HL-60/S4 treated with phorbol 12-myristate 13-acetate at 8.2 ng/mL for 4 days and 3 days (cell line): ENCODE data around the gene KLHL41.
"Not testable (repeated sequence)": the region's sequence is repeated elsewhere in the genome, so short reads cannot be mapped to it uniquely, and the experiment has no call there.

Source experiments
- in situ Hi-C: fragments of 300-500 bp; cut with MboI; formaldehyde crosslinking; loops from 2 replicates; pipeline ENCODE4 v1.15.0; 2022; ENCODE audit warnings: low sequenced_read_pairs

KLHL41 gene

DNA sequence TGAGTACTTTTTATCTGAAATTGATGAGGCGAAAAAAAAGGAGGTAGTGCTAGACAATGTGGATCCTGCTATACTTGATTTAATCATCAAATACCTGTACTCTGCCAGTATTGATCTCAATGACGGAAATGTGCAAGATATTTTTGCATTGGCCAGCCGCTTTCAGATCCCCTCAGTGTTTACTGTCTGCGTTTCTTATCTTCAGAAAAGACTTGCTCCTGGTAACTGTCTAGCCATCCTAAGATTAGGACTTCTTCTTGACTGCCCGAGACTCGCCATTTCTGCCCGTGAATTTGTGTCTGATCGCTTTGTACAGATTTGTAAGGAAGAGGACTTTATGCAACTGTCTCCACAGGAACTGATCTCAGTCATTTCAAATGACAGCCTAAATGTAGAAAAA, 453 bp downstream of the KLHL41 start:
- in situ Hi-C loops: no loop called here

DNA sequence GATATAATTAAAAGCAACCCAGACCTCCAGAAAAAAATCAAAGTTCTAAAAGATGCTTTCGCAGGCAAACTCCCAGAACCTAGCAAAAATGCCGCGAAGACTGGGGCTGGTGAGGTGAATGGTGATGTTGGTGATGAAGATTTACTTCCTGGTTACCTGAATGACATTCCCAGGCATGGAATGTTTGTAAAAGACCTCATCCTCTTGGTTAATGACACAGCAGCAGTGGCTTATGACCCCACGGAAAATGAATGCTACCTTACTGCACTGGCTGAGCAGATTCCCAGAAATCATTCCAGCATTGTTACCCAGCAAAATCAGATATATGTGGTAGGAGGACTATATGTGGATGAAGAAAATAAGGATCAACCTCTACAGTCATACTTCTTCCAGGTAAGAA, 994 bp downstream of the KLHL41 start:
- in situ Hi-C loops: no loop called here

- in situ Hi-C loops: no loop called here
These were observed 2.3 kb downstream of the KLHL41 start for GRCh38 chr2:169511818-169512217.

- in situ Hi-C loops: no loop called here
These were observed 3.0 kb downstream of the KLHL41 start for GRCh38 chr2:169512525-169512924.

DNA sequence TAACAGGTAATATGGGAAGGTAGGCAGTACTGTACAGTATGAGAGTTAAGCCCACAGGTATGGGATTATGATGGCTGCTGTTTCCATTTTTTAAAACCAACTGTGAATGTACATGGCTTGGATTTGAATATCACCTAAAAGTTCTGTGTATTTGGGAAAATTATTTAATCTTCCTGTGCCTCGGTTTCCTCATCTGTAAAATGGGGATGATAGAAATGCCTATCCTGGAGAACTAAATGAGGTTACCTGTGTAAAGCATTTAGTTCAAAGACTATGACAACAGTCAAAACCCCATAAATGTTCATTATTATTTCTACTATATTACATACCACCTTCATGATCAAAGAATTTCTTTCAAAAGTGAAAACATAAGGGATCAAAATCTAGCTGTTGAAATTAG, 3.6 kb downstream of the KLHL41 start:
- in situ Hi-C loops: no loop called here

- in situ Hi-C loops: no loop called here
These were observed 4.4 kb downstream of the KLHL41 start for GRCh38 chr2:169513926-169514325.

- in situ Hi-C loops: not testable (repeated sequence)
These were observed 5.3 kb downstream of the KLHL41 start for GRCh38 chr2:169514758-169515157.

GRCh38 chr2:169516488-169516995, 7.0 kb downstream of the KLHL41 start:
- in situ Hi-C loops: not testable (repeated sequence)

DNA sequence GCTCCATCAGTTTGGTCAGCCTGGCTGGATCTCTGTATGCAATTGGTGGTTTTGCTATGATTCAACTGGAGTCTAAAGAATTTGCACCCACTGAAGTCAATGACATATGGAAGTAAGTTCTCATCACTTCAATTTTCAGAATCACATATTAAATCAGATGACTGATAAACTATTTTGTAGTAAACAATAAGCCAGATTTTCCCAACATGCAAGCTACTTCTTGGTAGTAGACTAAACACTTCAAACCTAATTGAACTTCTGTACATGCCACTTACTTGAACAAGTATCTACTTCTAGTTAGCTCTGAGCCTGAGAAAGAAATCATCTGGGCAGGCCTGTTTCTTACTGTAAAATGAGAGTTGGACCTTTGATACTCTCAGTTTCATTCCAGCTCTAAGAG, 11.4 kb downstream of the KLHL41 start:
- in situ Hi-C loops: no loop called here

DNA sequence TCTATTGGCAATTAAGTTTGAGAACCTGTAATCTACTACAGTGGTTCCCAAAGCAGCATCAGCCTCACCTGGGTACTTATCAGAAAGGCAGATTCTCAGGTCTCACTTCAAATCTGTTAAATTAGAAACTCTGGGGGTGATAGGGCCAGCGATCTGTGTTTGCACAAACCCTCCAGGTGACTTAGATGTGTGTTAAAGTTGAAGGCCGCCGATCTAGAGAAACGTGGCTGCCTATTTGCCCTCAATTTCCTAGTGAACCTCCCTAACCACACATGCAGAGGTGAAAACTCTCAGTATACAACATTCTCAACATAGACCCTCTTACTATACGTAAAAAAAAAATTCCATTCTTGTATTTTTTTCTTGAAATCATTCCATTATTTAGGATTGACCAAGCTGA, 14.2 kb downstream of the KLHL41 start:
- in situ Hi-C loops: no loop called here

DNA sequence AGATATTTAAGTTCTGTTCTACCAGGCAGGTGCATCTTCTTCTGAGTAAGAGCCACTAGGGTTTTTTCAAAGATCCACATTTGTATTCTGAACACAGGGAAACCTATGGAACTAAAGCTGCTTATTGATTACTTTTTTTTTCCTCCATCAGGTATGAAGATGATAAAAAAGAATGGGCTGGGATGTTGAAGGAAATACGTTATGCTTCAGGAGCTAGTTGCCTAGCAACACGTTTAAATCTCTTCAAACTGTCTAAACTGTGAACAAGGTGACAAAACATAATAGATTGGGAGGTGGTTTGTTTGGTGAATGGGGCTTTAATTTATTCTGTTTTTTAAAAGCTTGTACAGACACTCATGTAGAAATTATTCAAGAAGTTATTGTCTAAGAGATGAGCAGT, 15.9 kb downstream of the KLHL41 start:
- in situ Hi-C loops: no loop called here

DNA sequence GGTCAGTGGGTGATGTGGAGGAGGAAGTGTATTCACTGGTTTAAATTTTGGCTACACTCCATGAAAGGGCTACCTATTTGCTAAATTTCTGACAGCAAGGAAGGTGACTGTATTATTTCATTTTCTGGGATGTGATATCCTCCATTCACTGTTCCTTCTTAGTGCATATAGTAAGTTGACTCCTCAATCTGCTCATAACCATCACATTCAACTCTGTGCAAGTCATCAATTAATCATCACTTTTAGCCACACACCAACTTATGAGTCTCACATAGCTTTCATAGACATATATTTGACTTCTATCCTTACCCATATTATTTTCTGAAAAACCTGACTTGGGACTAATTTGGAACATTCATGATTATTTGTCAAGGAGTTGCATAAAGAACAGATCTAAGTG, 16.9 kb downstream of the KLHL41 start:
- in situ Hi-C loops: no loop called here

DNA sequence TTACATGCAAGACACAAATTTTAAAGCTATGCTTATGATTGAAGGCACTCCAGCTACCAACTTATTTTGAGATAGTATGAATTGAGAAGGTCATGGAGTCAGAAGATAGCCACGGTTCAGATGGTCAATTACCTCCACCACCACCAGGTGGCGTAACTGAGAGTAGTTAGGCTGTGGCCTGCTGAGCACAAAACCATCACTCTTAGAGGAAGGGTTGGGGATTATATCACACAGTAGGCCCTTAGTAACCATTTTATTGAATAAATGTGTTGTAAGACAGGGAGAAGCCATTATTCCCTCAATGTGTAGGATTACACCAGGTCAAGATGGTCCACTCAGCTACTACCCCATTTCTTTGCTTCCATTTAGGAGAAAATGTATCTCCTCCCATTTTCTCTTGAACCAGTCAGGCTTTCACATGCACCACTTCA, 18.8 kb downstream of the KLHL41 start:
- in situ Hi-C loops: no loop called here

DNA sequence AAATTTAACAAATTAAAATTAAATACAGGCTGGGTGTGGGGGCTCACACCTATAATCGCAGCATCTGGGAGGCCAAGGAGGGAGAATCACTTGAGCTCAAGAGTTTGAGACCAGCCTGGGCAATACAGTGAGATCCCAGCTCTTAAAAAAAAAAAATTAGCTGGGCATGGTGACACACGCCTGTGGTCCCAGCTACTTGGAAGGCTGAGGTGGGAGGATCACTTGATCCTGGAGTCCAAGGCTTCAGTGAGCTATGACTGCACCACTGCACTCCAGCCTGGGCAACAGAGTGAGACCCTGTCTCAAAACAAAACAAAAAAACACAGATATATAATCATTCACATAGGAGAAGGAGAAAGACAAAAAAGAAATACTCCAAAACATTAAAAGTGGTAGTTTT, 30.0 kb downstream of the KLHL41 start:
- in situ Hi-C loops: not testable (repeated sequence)

- in situ Hi-C loops: no loop called here
These were observed 30.6 kb downstream of the KLHL41 start for GRCh38 chr2:169540146-169540545.

DNA sequence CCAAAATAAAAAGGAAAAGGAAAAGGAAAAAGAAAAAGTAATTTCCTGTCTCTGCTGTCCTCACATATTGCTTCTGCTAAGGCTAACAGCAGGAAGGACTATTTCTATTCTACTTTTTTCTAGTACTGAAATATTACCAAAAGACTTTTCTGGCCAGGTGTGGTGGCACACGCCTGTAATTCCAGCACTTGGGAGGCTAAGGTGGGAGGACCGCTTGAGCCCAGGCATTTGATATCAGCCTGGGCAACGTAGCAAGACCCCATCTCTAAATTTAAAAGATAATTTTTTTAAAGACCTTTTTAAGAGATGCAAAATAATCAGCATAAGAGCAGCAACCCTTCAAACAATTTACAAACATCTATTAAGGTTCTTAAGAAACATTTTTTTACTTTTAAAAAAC, 32.9 kb downstream of the KLHL41 start:
- in situ Hi-C loops: no loop called here

- in situ Hi-C loops: no loop called here
These were observed 37.3 kb downstream of the KLHL41 start for GRCh38 chr2:169546756-169547155.

- in situ Hi-C loops: no loop called here
These were observed 51.9 kb downstream of the KLHL41 start for GRCh38 chr2:169561364-169561763.

- in situ Hi-C loops: not testable (repeated sequence)
These were observed 52.6 kb downstream of the KLHL41 start for GRCh38 chr2:169562084-169562483.

- in situ Hi-C loops: no loop called here
These were observed 53.0 kb downstream of the KLHL41 start for GRCh38 chr2:169562519-169562918.

DNA sequence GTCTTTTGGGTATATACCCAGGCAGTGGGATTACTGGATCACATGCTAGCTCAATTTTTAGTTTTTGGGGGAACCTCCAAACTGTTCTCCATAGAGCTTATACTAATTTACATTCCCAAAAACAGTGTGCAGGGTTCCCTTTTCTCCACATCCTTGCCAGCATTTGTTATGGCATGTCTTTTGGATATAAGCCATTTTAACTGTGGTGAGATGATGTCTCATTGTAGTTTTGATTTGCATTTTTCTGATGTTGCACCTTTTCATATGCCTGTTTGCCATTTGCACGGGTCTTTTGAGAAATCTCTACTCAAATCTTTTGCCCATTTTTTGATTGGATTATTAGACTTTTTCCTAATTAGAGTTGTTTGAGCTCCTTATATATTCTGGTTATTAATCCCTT, 56.2 kb downstream of the KLHL41 start:
- in situ Hi-C loops: no loop called here

GRCh38 chr2:169569948-169570347, 60.4 kb downstream of the KLHL41 start:
- in situ Hi-C loops: no loop called here

GRCh38 chr2:169570752-169571151, 61.2 kb downstream of the KLHL41 start:
- in situ Hi-C loops: not testable (repeated sequence)

GRCh38 chr2:169571571-169571970, 62.1 kb downstream of the KLHL41 start:
- in situ Hi-C loops: no loop called here
